ENCODE data around the gene SLC6A7. TPM values are rescaled to one million over a fixed set of nuclear protein-coding genes. Genes with fewer than 3 reads are reported as not detected.
A peak's percentile ranks its signal among the peaks of the same experiment; 100 is the strongest.

SLC6A7 gene
- polyA plus RNA-seq, 1 of the 3 experiments (the other 2 are of a cell fraction), result not detected

GRCh38 chr5:150148117-150148927 lies 41.5 kb upstream of the SLC6A7 start:
- Histone ChIP-seq H3K27me3 (ENCODE audit: insufficient read depth) (no peaks in the 10 kb centered on the region), H3K9me2 (no peaks in the 10 kb centered on the region), H2AFZ (ENCODE audit: low read depth) (no peak overlapping the region), H3K79me2 (ENCODE audit: insufficient read depth) (peaks cover 87% of the 10 kb centered on the region), H4K20me1 (ENCODE audit: insufficient read depth) (peaks cover 29% of the 10 kb centered on the region), H3F3A (replicated peaks; ENCODE audit: insufficient read depth) (peaks cover 21% of the 10 kb centered on the region), H3K4me3 (ENCODE audit: low read depth in 2 of 2, low read length in 1 of 2) (no peak overlapping the region), H3K4me2 (no peak overlapping the region; the same call in 1 of the 2 replicates), H3K36me3 (replicated peaks in 1 of 2; ENCODE audit: control insufficient read depth in 1 of 2, insufficient read depth in 2 of 2, low read length in 1 of 2) (peaks cover 0 to 10% of the 10 kb centered on the region in 2 experiments), H3K9me3 (no peaks in the 10 kb centered on the region), H3K4me1 (ENCODE audit: control insufficient read depth in 1 of 2, insufficient read depth in 2 of 2, low read depth in 1 of 2, low read length in 1 of 2) (peaks cover 34 to 80% of the 10 kb centered on the region in 2 experiments), H3K27ac (ENCODE audit: low read depth in 2 of 2, low read length in 1 of 2) (peak overlapping the region; percentile 6 to 64; a peak in 2 of 4 replicates), H3K9ac (no peak overlapping the region)
- DNase-seq, result no peak
- ChIA-PET POLR2A (no interaction called here), CTCF (interaction anchor here (1.1 to 2.1 kb wide), 3 partner anchors 10 to 20 kb away, joined by 3 to 7 read pairs (median 3); no protein-coding TSS in a partner anchor)
- TF ChIP-seq ELF1 (IDR thresholded peaks at IDR 0.05) (no peak), JUND (IDR thresholded peaks at IDR 0.05) (no peak)
- TF ChIP-seq, protein P1, sequence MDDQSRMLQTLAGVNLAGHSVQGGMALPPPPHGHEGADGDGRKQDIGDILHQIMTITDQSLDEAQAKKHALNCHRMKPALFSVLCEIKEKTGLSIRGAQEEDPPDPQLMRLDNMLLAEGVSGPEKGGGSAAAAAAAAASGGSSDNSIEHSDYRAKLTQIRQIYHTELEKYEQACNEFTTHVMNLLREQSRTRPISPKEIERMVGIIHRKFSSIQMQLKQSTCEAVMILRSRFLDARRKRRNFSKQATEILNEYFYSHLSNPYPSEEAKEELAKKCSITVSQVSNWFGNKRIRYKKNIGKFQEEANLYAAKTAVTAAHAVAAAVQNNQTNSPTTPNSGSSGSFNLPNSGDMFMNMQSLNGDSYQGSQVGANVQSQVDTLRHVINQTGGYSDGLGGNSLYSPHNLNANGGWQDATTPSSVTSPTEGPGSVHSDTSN (IDR thresholded peaks at IDR 0.05), result no peak
- WGBS (ENCODE audit: low lambda C conversion rate), result 91% methylated on average over 11 of the region's 11 CpGs

DNA sequence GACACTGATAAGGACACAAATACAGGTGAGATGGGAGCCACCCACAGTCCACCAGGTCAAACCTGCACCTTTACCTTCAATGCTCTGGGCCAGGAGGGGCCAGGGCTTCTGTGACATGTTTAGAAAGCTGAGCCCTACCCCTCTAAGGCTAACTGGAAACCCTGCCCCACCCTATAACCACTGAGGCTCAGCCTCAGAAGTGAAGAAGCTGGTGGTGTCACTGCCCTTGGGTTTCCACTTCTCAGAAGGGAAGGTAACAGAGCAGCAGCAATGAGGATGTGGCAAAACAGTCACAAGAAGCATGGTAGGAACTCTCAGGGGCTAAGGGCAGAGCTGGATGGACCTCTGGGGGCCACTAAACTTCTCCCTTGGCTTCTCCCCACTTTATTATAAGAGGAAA lies 40.2 kb upstream of the SLC6A7 start:
- Histone ChIP-seq H3K4me3 (ENCODE audit: low read depth in 2 of 2, low read length in 1 of 2) (no peak overlapping the region), H3K9me2 (no peaks in the 10 kb centered on the region), H3K27me3 (ENCODE audit: insufficient read depth) (no peaks in the 10 kb centered on the region), H3K4me2 (no peak overlapping the region), H3K4me1 (ENCODE audit: control insufficient read depth in 1 of 2, insufficient read depth in 2 of 2, low read depth in 1 of 2, low read length in 1 of 2) (peaks cover 23 to 80% of the 10 kb centered on the region in 2 experiments), H3F3A (replicated peaks; ENCODE audit: insufficient read depth) (peaks cover 21% of the 10 kb centered on the region), H3K9me3 (no peaks in the 10 kb centered on the region), H3K27ac (ENCODE audit: low read depth in 2 of 2, low read length in 1 of 2) (no peak overlapping the region), H4K20me1 (ENCODE audit: insufficient read depth) (peaks cover 34% of the 10 kb centered on the region), H3K79me2 (ENCODE audit: insufficient read depth) (peaks cover 96% of the 10 kb centered on the region), H2AFZ (ENCODE audit: low read depth) (no peak overlapping the region), H3K9ac (no peak overlapping the region), H3K36me3 (replicated peaks in 1 of 2; ENCODE audit: control insufficient read depth in 1 of 2, insufficient read depth in 2 of 2, low read length in 1 of 2) (peaks cover 4 to 10% of the 10 kb centered on the region in 2 experiments)
- CTCF ChIA-PET, result interaction anchor here (1.2 to 2.1 kb wide), 3 partner anchors 9 to 19 kb away, joined by 3 to 7 read pairs (median 4); no protein-coding TSS in a partner anchor
- no peak for DNase-seq
- POLR2A ChIA-PET, result no interaction called here
- TF ChIP-seq, protein P2, sequence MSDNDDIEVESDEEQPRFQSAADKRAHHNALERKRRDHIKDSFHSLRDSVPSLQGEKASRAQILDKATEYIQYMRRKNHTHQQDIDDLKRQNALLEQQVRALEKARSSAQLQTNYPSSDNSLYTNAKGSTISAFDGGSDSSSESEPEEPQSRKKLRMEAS (IDR thresholded peaks at IDR 0.05; ENCODE audit: low read depth), result no peak
- TF ChIP-seq YY1 (IDR thresholded peaks at IDR 0.05; ENCODE audit: low read depth) (no peak), USF1 (IDR thresholded peaks at IDR 0.05; ENCODE audit: borderline replicate concordance, low read depth) (no peak), MEF2A (IDR thresholded peaks at IDR 0.05; ENCODE audit: borderline replicate concordance, low read depth) (no peak), NRF1 (IDR thresholded peaks at IDR 0.05; ENCODE audit: low read depth, low read length) (no peak), EP300 (IDR thresholded peaks at IDR 0.05; ENCODE audit: borderline replicate concordance in 1 of 2, low read depth in 1 of 2, low read length in 1 of 2) (no peak), POLR2AphosphoS5 (IDR thresholded peaks at IDR 0.05; ENCODE audit: low read depth, low read length) (no peak)
- TF ChIP-seq, protein P1 (IDR thresholded peaks at IDR 0.05), result no peak
- TF ChIP-seq, protein P3, sequence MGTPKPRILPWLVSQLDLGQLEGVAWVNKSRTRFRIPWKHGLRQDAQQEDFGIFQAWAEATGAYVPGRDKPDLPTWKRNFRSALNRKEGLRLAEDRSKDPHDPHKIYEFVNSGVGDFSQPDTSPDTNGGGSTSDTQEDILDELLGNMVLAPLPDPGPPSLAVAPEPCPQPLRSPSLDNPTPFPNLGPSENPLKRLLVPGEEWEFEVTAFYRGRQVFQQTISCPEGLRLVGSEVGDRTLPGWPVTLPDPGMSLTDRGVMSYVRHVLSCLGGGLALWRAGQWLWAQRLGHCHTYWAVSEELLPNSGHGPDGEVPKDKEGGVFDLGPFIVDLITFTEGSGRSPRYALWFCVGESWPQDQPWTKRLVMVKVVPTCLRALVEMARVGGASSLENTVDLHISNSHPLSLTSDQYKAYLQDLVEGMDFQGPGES (IDR thresholded peaks at IDR 0.05; ENCODE audit: low read depth, low read length), result no peak
